GM19025 (cell line): ENCODE data around the gene MARS1.

Source experiments
- ATAC-seq: cut with Tn5 transposase; IDR thresholded peaks from one replicate; pipeline ENCODE4 v1.9.1; 2021; ENCODE audit warnings: mild to moderate bottlenecking, low read depth, moderate library complexity; ENCODE audit not compliant: unreplicated experiment

The MARS1 gene

DNA sequence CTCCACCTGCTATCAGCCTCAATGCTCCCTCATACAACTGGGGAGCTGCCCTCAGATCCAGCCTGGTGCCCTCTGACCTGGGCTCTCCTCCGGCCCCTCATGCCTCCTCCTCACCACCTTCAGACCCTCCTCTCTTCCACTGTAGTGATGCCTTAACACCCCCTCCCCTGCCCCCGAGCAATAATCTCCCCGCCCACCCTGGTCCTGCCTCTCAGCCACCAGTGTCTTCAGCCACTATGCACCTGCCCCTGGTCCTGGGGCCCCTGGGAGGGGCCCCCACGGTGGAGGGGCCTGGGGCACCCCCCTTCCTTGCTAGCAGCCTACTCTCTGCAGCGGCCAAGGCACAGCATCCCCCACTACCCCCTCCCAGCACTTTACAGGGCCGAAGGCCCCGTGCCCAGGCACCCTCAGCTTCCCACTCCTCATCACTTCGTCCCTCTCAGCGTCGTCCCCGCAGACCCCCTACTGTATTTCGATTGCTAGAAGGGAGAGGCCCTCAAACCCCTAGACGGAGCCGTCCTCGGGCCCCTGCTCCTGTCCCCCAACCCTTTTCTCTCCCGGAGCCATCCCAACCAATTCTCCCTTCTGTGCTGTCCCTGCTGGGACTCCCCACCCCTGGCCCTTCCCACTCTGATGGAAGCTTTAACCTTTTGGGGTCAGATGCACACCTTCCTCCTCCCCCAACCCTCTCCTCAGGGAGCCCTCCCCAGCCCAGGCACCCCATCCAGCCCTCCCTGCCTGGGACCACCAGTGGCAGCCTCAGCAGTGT lies 37.9 kb downstream of the MARS1 start:
- no peak for ATAC-seq

DNA sequence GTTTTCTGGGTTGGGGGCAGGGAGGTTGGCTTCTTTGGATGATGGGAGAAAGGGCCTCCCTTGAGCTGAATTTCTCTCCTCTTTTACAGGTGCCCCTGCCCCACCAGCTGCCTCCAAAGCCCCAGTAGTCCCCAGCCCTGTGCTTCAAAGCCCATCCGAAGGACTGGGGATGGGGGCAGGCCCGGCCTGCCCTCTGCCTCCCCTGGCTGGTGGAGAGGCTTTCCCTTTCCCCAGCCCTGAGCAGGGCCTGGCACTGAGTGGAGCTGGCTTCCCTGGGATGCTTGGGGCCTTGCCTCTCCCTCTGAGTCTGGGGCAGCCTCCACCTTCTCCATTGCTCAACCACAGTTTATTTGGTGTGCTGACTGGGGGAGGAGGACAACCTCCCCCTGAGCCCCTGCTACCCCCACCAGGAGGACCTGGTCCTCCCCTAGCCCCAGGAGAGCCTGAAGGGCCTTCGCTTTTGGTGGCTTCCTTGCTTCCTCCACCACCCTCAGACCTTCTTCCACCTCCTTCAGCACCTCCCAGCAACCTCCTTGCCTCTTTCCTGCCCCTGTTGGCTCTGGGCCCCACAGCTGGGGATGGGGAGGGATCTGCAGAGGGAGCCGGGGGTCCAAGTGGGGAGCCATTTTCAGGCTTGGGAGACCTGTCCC lies 38.7 kb downstream of the MARS1 start:
- no peak for ATAC-seq

DNA sequence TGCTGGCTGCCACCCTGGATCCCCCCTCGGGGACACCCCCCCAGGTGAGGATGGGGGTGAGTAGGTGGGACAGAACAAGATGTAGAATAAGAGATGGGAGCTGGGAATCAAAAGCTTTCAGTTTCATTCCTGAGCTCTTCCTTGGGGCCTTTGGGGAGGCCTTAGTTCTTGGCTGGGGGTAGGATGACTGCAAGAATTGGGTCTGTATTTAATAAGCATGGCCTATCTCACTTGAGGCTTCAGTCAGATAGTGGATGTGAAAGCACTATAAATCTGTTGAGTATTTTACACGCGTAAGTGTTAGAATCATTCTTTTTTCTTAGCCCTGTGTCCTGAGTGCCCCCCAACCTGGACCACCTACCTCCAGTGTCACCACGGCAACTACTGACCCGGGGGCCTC lies 39.3 kb downstream of the MARS1 start:
- ATAC-seq: no peak

DNA sequence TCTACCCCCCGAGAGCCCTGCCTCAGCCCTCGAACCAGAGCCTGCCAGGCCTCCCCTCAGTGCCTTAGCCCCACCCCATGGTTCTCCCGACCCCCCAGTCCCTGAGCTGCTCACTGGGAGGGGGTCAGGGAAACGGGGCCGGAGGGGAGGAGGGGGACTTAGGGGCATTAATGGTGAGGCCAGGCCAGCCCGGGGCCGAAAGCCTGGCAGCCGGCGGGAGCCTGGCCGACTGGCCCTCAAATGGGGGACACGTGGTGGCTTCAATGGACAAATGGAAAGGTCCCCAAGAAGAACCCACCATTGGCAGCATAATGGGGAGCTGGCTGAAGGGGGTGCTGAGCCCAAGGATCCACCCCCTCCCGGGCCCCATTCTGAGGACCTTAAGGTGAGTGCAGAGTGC lies 40.3 kb downstream of the MARS1 start:
- ATAC-seq: no peak

DNA sequence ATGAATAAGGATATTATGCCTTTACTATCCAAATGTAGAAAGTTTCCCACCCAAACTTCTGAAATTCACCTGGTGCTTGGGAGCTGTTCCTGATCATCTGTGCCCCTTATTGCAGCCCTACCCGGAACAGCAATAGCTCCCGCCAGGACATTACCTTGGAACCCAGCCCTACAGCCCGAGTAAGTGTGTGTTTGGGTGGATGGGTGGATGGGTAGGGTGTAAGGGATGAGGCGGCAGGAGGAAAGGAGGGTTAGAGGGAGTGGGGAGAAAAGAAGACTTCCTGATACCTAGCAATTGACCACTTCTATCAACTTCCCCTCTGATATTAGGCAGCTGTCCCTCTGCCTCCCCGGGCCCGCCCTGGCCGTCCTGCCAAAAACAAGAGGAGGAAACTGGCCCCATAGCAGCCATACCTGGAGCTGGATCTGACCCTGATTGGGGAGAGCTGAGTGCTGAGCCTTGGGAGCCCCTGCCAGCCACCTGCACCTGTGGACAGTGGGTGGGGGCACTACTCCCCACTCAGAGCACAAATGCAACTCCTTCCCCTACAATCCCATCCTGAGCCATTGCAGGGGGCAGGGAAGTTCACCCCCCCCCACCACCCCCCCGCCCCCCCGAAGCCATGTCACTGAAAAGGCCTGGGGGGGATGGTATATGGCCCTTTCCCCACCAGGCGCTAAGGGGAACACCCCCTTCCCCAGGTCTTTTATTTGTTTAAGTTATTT lies 41.1 kb downstream of the MARS1 start:
- no peak for ATAC-seq

DNA sequence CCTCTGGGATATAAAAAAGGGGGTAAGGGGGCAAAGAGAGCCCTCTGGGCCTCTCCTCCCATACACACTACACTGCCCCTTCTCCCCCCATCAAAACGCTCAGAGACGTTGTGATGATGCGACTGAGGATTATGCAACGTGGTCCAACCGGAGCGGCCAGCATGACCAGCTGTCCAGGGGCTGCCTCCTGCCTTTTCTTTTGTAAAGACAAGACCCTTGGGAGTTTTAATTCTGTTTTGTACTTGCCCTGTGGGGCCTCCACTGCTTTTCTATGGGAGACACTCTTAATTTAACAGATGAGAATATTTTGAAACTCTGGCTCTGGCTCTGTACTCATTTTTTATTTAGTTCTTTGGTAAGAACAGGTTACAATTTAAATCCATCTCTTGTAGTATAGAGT lies 42.0 kb downstream of the MARS1 start:
- ATAC-seq: no peak

DNA sequence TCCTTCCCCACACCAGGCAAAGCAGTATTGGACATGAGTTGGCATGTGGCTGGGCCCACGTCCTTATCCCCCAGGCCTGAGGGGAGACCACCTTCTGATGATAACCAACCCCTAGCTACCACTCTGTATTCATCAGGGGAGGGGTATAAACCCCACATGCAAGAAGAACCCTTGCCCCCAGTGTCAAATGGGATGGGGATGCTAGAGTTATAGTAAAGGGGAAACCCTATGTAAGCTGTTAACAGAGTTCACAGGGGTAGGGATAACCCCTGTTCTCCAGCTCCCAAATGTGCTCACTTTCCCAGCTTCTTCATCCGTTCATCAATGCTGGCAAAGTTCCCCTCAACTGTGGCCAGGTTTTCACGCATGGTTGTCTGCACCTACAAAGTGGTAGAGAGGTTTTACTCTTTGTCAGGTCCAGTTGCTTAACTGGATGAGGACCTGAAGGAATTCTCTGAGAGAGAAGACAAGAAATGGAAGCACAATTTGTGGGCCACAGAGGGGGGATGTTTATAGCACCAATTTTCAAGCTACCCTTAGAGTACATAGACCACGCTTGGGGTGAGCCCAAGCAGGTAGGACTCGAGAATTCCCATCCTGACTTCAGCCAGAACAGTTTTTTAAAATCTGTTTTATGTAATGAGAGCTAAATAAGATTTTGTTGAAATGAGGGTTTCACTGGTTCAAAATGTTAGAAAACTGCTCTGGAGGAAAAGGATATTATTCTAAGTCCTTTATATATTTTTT lies 42.7 kb downstream of the MARS1 start:
- ATAC-seq: no peak

DNA sequence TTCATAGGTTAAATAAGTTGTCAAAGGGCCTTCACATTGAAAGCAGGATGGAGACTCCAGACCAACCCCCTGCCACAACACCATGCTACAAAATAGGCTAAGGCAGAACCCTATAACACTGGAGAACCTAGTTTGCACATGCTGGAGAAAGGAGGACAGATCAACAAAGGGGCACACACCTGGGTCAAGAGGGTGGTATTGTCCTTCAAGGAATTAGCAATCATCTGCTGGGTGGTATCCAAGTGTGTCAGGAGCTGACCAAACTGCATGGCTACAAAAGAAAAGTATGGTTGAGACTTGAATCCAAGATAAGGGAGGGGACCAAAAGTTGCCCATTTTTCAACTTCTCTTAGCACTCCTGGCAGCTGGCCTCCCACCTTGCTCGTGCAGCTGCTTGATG lies 44.0 kb downstream of the MARS1 start:
- ATAC-seq: no peak

DNA sequence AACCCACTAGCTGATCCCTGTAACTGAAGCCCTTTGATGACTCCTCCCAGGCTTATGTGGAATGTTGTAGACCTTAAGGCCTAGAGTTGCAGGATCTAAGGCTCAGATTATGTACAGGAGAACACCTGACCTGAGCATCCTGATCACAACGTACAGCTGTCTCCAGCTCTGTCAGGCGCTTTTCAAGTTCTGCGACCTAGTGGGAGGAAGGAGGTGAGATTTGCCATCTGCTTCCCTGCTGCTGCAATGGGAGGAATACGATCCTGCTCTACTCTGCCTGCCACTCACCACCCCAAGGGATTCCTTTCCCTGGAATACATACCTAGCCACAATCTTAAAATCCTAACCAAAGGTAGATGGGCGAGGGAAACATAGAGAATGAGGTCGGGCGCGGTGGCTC lies 45.2 kb downstream of the MARS1 start:
- no peak for ATAC-seq

DNA sequence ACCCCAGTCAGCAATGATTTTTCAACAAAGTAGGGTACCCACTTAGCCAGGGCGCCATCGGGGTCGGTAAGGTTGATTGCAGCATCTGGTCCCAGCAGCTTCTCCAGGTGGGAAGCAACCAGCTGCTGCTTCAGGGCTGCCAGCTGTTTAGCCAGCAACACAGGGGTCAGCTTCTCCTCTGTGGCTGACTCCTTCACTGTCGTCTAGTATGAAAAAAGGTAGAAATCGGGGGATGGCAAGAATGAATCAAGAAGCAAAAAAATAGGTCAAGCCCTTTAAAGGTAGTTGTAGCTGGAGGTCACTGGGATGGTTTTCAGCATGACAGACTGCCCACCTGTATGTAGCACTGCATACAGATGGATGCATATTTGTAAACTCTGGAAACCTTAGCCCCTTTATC lies 46.4 kb downstream of the MARS1 start:
- no peak for ATAC-seq

DNA sequence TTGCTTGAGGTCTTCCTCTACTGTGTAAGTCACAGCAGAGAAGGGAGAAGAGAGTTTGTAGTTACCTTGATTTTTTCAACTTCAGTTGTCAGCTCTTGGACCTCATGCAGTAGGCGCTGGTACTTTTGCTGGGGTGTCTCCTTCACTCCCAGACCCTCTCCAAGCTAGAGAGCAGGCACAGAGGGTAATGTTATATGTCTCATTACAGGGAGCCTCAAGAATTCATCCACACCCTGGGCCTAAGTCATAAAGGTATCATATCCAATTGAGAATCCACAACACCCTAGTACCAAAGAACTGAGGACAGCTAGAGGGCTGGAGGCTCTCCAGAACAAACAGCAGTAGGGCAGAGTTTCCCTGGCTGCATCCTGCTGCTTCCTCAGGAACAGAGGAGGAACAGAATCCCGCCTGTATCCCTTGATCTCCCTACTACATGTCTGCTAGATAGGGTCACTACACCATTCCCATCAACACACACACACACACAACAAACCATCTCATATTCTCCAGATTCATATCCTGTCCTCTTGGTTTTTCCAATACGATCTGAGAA lies 47.2 kb downstream of the MARS1 start:
- ATAC-seq: no peak

DNA sequence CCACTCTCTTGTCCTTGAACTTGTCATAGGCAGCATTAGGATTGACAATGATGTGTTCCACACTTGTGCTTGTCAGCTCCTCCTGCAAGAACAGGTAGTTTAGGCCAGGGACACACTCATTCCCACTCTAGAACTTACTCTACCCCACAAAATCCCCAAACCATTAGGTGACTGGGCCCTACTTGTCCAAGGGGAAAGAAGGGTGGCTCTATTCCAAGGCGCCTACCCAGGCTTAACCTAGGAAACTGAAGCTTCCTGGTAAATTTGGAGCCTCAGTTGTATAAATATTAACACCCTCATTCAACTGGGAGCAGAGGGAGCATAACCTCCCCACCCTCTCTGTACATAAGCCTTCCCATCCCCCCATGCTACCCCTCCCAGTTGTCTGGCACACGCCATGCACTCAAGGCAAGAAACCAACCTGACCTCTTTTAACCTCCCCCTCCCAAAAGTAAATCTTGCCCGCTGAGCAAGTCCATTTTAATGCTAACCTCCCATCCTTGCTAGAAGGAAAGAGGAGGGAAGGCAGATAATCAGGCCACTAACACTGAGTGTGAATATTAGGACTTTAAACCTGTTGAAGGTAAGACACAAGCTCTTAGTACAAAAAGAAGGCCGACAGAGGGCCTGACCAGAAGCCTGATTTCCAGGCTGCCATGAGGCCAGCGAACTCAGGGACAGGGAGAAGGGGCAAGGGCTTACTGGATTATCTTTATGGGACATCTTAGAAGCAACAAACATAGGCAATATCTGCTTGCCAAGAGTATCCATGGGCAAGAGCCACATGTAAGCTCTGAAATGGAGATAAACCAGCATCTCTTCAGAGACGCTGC lies 48.1 kb downstream of the MARS1 start:
- ATAC-seq: no peak

DNA sequence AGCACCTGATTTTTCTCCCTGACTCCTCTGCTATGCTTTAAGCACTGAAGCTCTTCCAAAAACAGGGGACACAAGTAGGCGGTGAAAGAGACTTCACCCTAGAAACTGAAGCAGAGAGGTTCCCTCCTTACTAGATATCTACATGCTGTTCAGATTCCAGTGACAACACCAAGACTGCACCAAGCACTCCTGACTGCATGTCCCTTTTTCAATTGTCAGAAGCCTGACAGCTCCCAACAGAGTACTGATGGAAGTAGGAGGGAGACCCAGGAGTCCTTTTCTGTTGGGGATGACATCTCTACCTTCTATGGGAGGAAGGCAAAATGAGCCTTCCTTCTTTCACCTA lies 48.7 kb downstream of the MARS1 start:
- ATAC-seq: no peak

DNA sequence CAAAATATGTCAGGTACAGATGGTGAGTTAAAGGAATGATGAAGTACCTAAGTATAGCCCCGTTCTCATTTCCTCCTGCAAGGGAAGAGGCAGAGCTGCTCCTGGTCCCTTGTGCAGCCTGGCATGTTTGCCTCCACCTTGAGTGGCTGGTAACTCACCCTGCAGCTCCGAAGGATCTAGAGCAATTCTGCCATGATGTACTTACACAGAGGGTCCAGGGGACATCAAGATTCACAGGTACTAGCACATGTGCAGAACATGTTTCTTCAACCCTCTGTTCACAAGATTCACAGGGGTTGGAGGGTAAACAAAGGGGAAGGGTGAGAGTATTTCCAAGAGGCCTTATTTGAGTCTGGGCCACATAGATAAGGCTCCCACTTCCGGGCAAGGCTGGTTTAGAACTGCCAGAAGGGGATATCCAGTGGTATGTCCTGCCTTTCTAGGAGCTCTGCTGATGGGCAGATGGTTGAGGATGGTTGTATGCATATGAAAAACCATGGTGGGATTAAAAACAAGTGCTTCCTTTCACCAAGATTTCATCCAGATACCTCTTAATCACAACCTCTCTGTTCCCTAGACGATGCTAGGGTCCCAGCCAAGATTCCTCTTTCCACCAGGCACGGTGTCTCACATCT lies 51.4 kb downstream of the MARS1 start:
- no peak for ATAC-seq

DNA sequence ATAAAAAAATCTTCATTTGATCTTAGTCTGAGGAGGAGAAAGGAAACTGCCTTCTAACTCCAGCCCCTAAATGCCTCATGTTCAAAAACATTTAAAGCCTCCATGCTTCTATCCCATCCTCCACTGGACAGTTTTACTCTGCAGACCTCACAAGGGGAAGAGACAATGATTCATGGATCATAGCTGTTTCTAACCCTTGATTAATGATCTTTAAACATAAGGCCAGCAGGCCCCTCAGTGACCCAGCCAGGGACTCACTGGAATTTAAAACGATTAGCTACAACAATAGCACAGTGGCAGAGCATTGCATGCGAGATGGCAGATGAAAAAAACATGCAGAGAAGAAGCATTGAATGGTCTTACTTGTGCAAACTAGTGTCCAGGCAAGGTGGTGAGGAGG lies 53.1 kb downstream of the MARS1 start:
- ATAC-seq: no peak

DNA sequence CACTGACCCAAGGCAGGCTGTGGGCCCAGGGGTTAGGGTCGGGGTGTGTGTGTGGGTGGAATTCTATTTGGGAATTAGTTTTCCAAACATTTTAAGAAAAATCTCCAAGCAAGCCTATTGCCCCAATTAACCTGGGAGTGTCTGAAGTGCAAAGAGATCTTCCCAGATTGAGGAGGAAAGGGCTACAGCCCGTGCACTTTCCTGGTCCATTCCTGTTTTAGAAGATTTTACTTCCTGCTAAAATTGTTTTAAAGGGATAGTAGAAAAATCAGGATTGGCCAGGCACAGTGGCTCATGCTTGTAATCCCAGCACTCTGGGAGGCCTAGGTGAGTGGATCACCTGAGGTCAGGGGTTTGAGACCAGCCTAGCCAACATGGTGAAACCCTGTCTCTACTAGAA lies 53.8 kb downstream of the MARS1 start:
- no peak for ATAC-seq

DNA sequence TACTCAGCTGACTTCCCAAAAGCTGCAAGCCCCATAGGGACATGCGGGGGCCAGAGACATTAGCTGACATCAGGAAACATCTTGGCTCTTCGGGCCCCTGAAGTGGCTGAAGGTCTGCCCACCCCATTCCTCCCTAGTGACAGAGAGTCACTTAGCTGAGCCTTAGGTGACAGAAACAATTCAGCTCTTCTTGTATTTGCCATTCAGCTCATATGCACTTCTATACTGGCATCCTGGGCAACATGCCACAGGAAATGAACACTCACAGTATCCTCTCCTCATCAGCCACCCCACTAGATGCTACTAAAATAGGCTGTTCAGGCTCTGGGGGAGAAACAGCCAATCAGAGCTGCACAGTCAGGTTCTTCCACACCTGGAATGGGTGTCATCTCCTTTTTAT lies 55.7 kb downstream of the MARS1 start:
- ATAC-seq: no peak

DNA sequence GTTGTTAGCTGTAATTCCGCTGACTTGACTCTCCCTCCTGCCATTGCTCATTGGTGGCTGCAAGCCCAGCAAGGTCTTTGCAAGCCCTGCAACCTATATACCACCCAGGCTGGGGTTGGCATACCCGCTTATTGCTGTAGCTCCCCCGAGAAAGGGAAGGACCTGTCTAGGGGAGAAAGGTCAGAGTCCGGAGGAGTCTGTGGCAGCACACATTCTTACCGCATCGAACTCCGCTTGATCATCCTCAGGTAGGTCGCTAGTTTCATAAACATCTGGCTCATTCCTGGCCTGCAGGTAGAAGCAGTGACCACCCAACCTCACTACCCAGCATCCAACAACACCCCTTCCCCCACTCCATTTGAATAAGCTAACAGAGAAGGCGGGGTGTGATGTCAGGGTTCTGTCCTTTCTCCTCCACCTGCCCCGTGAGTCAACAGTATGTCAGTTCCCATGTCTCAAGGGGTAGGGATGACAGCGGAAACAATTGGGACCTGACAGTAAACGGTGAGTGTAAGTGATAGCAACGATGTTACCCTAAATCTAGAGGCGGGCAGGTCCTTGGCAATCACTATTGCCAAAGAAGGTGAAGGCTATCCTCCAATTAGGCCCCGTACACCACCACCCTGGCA lies 58.1 kb downstream of the MARS1 start:
- no peak for ATAC-seq
